Chondrocyte (in vitro differentiated cells): ENCODE results near the gene NOL3. TPM values are rescaled to one million over a fixed set of nuclear protein-coding genes. Genes with fewer than 3 reads are reported as not detected.

Experiments
- DNase-seq: peaks from one replicate; pipeline ENCODE4 v3.0.0; 2021; ENCODE audit warnings: mixed read lengths, low spot score
- H3K27ac Mint-ChIP-seq: one replicate; pipeline ENCODE4 v1.8.0; 2021; ENCODE audit warnings: mild to moderate bottlenecking, moderate library complexity, mixed read lengths; ENCODE audit not compliant: unreplicated experiment
- H3K27me3 Mint-ChIP-seq: 2 replicates; pipeline ENCODE4 v1.8.0; 2021; ENCODE audit warnings: low read depth, mixed read lengths
- H3K36me3 Mint-ChIP-seq: 2 replicates; pipeline ENCODE4 v1.8.0; 2021; ENCODE audit warnings: low read depth, mixed read lengths
- H3K4me1 Mint-ChIP-seq: 2 replicates; pipeline ENCODE4 v1.8.0; 2021; ENCODE audit warnings: low read depth, mild to moderate bottlenecking, mixed read lengths
- H3K4me3 Mint-ChIP-seq: one replicate; pipeline ENCODE4 v1.8.0; 2021; ENCODE audit warnings: mild to moderate bottlenecking, moderate library complexity, mixed read lengths; ENCODE audit not compliant: unreplicated experiment
- H3K9me3 Mint-ChIP-seq: 2 replicates; pipeline ENCODE4 v1.8.0; 2021; ENCODE audit warnings: low read depth, mixed read lengths
- total RNA-seq: library from RNA; stranded (reverse); gene quantifications from 3 replicates; pipeline ENCODE4 v1.2.1, GENCODE V29; 2021
- TF ChIP-seq, protein P1 (sequence below): fragments of 200-600 bp; sonication (generic); IDR thresholded peaks from 2 replicates; pipeline ENCODE4 v1.5.0; 2021; ENCODE audit warnings: antibody characterized with exemption, mild to moderate bottlenecking, moderate library complexity

NOL3 gene
- total RNA-seq, 1 donor from 2014 or later: 31.2 TPM

DNA sequence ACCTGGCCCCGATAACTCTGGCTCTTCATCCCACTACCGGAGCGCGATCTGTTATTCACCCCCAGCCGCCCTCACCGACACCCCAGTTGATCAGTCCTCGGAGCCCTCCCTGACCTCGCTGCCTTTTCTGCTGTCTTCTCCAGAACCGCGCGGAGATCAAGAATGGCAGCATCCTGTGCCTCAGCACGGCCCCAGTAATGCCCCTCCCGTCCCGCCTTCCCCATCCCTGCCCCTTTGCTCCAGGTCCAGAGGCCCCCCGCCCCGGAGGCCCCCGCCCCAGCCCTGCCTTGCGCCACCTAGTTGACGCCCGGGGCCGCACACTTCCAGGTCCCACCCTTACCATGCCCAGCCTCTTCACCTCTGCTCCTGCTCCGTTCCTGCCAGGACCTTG, 29.5 kb downstream of the NOL3 start:
- H3K27me3 Mint-ChIP-seq: no peaks in the 10 kb centered on the region
- H3K9me3 Mint-ChIP-seq: no peaks in the 10 kb centered on the region
- TF ChIP-seq, protein P1, sequence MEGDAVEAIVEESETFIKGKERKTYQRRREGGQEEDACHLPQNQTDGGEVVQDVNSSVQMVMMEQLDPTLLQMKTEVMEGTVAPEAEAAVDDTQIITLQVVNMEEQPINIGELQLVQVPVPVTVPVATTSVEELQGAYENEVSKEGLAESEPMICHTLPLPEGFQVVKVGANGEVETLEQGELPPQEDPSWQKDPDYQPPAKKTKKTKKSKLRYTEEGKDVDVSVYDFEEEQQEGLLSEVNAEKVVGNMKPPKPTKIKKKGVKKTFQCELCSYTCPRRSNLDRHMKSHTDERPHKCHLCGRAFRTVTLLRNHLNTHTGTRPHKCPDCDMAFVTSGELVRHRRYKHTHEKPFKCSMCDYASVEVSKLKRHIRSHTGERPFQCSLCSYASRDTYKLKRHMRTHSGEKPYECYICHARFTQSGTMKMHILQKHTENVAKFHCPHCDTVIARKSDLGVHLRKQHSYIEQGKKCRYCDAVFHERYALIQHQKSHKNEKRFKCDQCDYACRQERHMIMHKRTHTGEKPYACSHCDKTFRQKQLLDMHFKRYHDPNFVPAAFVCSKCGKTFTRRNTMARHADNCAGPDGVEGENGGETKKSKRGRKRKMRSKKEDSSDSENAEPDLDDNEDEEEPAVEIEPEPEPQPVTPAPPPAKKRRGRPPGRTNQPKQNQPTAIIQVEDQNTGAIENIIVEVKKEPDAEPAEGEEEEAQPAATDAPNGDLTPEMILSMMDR: peak; percentile 20
- H3K4me3 Mint-ChIP-seq: no peak overlapping the region
- no peak overlapping the region for H3K27ac Mint-ChIP-seq
- DNase-seq: no peak
- peaks cover 10% of the 10 kb centered on the region for H3K4me1 Mint-ChIP-seq
- peaks cover 21% of the 10 kb centered on the region for H3K36me3 Mint-ChIP-seq

DNA sequence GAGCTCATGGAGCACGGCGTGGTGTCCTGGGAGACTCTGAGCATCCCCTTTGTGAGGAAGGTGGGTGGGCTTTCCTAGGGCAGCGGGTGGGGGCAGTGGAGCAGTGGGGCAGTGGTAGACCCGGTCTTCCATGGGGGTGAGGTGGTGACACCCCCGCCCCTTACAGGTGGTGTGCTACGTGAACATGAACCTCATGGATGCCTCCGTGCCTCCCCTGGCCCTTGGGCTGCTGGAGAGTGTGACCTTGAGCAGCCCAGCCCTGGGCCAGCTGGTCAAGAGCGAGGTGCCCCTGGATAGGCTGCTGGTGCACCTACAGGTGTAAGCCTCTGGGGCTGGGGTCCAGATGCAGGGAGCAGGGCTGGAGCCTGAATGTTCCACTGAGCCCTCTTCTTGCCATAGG, 30.2 kb downstream of the NOL3 start:
- DNase-seq: no peak
- Mint-ChIP-seq H3K9me3 (no peaks in the 10 kb centered on the region), H3K4me3 (no peak overlapping the region), H3K27ac (no peak overlapping the region), H3K4me1 (peaks cover 10% of the 10 kb centered on the region), H3K36me3 (peaks cover 19% of the 10 kb centered on the region), H3K27me3 (no peaks in the 10 kb centered on the region)
- TF ChIP-seq, protein P1: no peak

- H3K27ac Mint-ChIP-seq: no peak overlapping the region
- no peaks in the 10 kb centered on the region for H3K9me3 Mint-ChIP-seq
- no peaks in the 10 kb centered on the region for H3K27me3 Mint-ChIP-seq
- DNase-seq: no peak
- TF ChIP-seq, protein P1: no peak
- H3K36me3 Mint-ChIP-seq: peaks cover 9% of the 10 kb centered on the region
- H3K4me3 Mint-ChIP-seq: no peak overlapping the region
- H3K4me1 Mint-ChIP-seq: peaks cover 9% of the 10 kb centered on the region
These were observed 31.3 kb downstream of the NOL3 start for GRCh38 chr16:67201411-67202345.

DNA sequence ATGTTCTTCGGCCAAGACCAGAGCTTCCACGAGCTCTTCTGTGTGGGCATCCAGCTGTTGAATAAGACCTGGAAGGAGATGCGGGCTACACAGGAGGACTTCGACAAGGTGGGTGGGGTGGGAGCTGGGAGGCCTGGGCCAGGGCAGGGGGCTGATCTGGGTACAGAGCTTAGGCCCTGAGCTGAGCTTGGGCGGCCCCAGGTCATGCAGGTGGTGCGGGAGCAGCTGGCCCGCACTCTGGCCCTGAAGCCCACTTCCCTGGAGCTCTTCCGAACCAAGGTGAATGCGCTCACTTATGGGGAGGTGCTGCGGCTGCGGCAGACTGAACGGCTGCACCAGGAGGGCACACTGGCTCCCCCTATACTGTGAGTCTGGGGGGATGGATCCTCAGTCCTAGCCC, 32.1 kb downstream of the NOL3 start:
- Mint-ChIP-seq H3K4me3 (no peak overlapping the region), H3K27me3 (no peaks in the 10 kb centered on the region), H3K9me3 (no peaks in the 10 kb centered on the region), H3K4me1 (peaks cover 12% of the 10 kb centered on the region), H3K36me3 (peaks cover 4% of the 10 kb centered on the region), H3K27ac (no peak overlapping the region)
- TF ChIP-seq, protein P1: no peak
- no peak for DNase-seq

DNA sequence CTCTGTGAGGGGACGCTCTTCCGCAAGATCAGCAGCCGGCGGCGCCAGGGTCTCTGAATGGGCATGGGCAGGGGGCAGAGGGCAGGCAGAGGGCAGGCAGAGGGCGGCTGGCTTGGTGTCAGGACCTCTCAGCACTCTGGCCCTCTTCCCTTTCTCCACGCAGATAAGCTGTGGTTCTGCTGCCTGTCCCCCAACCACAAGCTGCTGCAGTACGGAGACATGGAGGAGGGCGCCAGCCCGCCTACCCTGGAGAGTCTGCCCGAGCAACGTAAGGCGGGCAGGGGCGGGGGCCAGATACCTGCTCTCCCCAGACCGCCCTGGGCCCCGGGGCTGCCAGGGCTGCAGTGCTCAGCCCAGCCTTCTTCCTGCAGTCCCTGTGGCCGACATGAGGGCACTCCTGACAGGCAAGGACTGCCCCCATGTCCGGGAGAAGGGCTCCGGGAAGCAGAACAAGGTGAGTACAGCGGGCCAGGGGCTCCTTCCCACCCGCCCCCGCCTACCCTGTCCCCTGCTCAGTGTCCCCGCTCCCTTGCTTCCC, 32.7 kb downstream of the NOL3 start:
- peaks cover 16% of the 10 kb centered on the region for H3K4me1 Mint-ChIP-seq
- no peaks in the 10 kb centered on the region for H3K27me3 Mint-ChIP-seq
- TF ChIP-seq, protein P1: no peak
- DNase-seq: no peak
- no peak overlapping the region for H3K27ac Mint-ChIP-seq
- no peaks in the 10 kb centered on the region for H3K9me3 Mint-ChIP-seq
- peaks cover 3% of the 10 kb centered on the region for H3K36me3 Mint-ChIP-seq
- no peak overlapping the region for H3K4me3 Mint-ChIP-seq
